NCI-H510A treated with DMSO at 0.1 percent for 48 hours (cell line): ENCODE data around the gene IMPA2.
A peak's percentile ranks its signal among the peaks of the same experiment; 100 is the strongest.
"Not testable (repeated sequence)": the region's sequence is repeated elsewhere in the genome, so short reads cannot be mapped to it uniquely, and the experiment has no call there.

Experiments
- DNase-seq: peaks from one replicate; lab custom pipeline; 2025; lab: John Stamatoyannopoulos, UW

Gene IMPA2

DNA sequence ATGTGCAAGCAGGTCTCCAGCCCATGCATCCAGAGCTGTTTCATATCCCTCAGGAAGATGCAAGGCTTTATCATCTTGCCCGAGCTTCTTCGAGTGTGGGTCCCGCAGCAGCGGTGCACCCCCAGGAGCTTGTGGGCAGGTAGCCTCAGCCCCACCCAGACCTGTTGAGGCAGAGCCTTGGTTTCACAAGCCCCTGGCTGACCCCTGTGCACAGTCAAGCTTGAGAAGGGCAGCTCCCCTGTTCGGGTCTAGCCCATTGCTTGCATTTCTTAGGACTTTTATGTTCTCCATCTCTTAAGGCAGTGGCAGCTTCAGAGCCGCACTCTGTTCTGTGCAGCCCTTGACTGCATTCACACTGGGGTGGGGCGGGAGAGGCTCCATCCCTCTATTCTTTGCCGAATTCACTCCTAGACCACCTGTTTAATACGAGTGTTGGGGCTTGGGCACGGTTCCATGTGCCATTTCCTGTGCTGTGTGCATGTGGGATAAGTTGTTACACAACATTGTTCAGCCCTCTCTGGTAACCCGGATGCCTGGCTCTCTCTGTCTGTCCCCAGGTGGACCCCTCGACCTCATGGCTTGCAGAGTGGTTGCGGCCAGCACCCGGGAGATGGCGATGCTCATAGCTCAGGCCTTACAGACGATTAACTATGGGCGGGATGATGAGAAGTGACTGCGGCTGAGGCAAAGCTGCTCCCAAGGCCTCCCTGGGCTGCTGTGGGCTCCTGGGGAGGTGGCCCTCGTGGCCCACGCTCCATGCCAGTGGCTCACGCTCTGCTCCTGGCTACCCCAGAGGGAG lies 48.7 kb downstream of the IMPA2 start:
- DNase-seq, result no peak

DNA sequence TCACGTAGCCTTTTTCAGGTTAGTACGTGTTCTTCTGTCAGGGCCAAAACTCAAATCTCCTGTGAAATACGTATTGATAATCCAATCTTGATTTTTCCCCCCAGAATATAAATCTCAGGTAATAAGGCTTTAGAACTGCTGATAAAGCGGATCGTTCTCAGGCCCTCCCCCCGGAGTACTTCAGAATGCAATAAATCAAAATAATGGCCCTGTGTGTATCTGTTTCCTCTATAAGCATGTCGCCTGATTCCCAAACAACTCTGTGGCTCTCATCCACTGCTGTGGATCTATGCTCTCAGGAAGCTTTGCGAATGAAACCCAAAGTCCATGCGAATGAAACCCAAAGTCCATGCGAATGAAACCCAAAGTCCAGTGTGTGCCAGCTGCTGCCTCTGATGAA lies 49.4 kb downstream of the IMPA2 start:
- no peak for DNase-seq

DNA sequence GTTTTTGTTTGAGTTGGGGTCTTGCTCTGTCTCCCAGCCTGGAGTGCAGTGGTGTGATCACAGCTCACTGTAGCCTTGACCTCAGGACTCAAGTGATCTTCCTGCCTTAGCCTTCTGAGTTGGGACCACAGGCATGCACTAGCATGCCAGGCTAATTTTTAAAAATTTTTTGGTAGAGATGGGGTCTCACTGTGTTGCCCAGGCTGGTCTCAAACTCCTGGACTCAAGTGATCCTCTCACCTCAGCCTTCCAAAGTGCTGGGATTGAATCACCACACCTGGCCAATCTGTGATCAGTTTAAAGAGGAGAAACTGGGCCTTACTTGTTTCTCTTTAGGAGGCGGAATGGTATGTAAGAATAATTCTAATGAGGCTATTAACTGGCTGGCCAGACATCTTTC lies 49.9 kb downstream of the IMPA2 start:
- no peak for DNase-seq

DNA sequence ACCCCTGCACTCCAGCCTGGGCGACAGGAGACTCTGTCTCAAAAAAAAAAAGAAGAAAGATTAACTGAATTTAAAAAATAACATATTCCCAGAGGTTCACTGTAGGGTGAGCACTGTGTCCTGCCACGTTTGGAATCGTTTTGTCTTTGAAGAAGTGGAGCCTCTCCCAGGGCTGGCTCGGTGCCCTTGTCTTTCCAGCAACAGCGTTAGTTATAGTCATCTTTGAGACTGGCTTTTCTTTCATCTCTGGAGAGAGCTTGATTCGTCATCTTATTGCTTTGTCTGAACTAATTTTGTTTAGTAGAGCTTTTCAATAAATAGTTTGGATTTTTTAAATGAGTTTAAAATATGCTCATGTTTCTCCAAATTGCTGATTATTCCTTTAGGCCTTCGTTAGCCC lies 50.5 kb downstream of the IMPA2 start:
- DNase-seq, result no peak

DNA sequence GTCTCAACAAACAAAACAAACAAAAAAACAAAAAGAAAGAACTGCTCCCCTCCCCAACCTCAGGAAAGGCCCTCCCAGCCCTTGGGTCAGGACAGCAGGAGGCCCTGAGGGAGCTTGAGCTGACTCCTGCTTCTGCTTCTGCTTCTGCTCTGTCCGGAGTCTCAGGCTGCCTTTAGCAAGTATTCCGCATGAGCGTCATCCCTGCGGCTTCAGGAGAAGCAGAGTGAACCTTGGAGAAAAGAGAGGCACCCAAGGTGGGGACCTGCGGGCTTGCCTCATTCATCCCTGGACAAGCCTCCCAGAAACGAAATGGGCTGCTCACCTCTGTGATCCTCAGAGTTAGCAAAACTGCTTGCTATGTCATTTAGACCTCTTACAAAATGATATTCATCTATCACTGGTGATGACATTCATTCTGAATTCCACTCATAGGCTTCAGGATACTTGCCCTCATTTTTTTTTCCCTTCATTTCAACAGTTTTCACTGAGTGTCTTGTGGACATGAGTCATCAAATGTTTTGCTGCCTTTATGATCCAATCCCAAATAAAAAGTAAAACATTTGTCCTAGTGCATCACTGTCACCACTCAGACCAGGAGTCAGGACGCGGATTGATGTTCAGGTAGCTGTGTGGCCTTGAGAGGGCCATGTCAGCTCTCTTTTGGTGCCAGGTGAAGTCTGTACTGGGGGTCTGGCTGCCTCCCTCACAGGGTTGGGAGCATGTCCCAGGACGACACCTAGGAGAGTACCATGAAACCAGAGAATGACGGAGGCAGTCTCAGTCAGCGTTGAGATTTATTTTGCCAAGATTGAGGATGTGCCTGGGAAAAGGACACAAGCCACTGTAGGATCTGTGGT lies 51.7 kb downstream of the IMPA2 start:
- DNase-seq, result no peak

DNA sequence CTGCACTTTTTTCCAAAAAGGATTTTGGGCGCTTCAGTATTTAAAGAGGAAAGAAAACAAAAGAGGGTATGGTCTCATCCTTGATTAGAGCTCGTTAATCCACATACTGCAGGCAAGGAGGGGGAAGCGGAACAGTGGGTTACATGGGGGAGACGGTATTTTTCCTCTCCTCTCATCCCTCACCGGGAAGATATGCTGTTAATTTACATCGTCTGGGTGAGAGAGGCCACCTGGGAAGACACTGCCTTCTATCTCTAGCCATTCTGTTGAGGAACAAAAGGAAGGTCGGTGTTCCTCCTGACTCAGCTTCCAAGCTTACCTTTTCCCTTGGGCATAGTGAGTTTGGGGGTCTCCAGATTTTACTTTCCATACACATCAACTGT lies 52.3 kb downstream of the IMPA2 start:
- DNase-seq, result no peak

DNA sequence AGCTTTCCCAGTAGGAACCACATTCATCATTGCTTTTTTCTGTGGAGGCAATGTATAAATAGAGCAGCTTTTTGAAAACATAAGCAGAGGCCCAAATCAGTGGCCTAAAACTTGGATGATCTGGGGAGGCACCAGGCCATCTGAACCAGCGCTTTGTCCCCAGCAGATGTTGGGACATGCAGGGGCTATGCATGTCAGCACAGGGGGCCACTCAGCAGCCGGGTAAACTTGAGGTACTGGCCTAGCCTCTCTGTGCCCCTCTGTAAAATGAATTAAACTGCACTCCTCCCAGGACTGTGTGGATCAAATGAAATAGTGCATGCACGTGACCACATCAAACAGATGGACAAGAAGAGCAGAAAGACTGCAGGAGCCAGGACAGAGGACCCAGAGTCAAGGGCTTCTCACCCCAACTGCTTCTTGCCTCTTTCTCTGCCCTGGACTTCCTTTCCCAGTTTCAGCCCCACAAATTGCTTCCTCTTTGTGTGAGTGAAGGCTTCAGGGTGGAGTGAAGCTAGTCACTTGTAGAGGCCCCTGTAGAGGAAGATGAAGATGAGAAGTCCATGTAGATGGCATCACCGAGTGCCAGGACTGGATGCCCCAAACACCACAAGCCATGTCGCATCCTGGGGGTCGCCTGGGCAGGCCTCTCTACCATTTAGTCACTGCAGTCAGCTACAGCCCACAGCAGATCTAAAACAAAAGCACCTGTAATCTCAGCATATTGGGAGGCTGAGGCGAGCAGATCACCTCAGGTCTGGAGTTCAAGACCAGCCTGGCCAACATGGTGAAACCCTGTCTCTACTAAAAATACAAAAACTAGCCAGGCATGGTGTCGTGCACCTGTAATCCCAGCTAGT lies 53.2 kb downstream of the IMPA2 start:
- no peak for DNase-seq

DNA sequence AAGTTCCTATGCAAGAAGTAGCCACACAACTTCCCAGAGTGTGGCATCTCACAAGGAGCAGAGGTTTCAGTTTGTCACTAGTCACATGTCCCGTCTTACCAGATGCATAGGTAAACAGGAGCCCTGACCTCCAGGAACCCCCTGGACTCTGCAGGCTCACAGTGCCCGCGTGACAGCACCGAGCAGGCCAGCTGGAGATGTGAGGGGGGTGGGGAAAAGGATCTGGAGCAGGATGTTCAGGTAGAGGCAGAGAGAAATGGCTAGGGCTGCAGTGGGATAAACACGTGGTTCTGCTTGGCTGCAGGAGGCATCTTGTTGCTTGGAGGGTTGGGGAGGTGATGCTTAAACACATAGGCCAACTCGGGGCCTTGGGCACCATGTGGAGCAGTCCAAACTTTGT lies 54.2 kb downstream of the IMPA2 start:
- no peak for DNase-seq

DNA sequence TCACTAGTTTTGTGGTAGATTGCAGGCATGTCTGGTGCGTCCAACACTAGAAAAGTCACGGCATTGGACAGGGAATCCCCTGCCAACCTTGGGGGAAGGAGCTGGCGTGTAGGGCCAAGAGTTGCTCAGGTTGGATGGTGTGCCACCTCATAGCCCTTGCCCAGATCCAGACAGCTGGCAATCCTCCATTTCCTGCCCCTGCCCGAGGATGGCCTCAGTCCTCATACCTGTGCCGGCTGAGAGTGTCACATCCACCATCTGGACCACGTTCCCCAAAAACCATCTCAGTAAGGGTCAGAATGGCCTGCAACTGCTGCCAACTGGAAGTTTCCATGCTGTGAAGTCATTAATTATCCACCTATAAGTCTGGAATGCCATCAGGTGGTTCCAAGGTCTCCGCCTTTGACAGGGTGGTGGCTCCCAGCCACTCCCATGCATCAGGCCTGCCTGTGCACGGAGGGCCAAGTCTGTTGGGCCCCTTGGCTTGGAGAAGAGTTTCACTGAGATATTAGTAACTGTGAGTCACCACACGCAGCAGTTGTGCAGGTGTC lies 55.0 kb downstream of the IMPA2 start:
- DNase-seq, result no peak

DNA sequence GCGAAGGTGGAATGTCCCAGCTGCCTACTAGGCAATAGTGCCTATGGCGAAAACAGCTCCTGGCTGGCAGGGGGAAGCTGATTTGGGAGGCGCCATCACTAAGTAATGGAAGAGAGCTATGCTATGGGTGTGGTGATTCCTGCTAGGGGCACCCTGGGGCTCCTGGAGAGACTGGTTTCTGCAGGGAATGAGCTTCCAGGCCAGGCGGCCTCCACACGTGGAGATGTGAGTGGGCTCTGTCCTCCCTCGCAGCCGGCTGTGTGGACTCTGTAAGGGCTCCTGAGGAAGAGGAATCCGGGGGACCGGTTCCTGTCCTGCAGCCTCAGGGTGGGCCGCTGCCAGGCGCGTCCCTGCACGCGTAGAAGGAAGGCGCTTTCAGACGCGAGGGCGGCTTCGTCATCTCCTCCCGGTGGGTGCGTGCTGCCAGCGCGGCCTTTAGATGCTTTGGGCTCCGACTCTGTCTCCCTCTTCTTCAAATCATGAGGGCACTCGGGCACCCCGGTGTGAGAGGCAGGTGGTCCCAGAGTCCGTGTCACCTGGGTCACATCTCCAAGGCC lies 56.9 kb downstream of the IMPA2 start:
- no peak for DNase-seq

DNA sequence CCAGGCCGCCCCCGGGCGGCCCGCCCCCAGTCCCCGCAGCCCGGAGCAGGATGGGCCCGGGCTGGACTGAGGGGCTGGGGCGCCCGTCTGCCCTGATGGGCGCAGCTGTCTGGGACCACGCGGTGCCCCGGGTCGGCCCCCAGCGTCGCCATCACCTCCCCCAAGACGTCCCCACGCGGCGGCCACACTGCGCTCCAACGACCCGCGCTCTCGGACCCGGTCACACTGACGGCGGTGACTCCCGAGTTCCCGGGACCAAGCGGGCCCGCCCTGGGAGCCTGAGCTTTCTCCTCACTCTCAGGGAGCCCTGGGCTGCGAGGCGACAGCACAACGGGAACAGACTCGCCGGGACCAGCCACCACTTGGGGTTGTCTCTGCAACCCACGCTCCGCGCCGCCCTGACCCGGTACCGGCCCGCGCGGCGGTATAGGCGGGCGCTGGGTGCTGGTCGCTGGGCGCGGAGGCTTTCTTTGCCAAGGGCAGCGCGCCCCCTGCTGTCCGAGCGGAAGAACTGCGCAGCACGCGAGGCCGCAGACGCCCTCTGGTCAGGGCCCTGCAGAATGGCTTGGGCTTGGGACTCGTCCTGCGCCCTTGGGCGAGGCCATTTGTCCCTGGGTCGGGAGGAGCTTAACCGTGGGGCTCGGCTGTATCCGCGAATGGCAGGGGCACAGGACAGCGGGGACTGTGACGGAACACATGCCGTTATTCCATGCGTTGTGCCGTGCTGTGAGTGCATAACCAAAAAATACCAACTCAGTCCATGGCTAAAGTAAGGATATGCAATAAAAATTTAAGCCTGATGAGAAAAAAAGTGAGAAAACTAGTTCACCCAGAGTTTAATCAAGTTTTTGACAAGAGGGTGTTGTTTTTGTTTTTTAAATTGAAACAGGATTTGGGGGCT lies 57.6 kb downstream of the IMPA2 start:
- peak; percentile 74 for DNase-seq

DNA sequence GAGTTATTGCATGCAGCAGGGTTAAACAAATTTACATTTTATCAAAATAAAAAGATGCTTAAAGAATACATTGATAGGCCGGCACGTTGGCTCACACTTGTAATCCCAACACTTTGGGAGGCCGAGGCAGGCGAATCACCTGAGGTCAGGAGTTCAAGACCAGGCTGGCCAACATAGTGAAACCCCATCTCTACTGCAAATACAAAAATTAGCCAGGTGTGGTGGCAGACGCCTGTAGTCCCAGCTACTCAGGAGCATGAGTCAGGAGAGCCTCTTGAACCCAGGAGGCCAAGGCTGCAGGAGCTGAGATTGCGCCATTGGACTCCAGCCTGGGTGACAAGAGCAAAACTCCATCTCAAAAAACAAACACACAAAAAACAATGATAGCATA lies 58.2 kb downstream of the IMPA2 start:
- not testable (repeated sequence) for DNase-seq

DNA sequence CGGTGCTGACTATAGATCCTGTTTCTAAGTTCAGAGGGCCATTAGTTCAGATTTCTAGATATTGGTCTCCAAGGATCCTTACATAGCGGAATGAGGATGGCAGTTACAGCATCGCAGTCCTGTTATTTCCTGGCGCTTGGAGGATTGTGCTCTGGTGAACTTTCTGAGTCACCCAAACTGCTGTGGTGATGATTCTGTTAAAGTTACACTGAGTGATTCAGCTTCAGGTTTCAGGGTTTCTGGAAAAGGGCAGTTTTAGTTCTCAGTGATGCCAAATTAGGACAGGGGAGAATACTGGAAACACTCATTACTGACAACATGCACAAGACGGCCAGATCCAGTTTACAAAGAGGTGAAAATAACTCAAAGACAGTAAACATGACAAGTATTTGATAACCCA lies 60.3 kb downstream of the IMPA2 start:
- DNase-seq, result no peak

DNA sequence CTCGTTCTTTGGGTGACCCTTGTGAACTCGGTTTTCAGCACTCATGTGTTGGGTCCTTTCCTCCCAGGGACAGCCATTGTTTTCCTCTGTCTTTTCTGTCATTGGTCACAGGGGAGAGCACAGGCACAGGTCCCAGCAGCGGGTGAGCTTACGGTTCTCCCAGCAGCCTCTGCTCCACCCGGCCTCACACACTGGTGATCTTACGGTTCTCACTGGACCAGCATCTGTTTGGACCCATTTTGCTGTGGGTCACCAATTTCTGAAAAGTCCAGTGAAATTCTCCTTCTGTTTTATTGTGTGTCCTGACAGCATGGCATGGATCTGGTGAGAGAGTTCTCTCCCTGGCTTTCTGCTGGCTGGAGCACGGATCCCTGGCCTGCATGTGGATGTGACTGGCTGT lies 62.5 kb downstream of the IMPA2 start:
- no peak for DNase-seq

DNA sequence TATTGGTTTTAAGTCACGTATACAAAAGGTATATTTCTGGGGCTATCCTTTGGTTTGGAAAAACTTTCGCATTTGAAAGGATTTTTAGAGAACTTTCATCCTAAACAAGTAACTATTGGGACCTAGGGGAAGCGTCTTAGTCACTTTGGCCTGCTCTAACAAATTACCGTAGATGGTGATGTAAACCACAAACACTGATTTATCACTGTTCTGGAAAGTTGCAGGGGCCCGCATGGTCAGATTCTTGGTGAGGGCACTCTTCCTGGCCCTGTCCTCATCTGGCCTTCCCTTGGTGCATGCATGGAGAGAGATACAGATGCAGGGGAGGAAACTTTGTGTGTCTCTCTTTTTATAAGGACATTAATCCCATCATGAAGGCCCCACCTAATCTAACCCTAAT lies 63.3 kb downstream of the IMPA2 start:
- no peak for DNase-seq

DNA sequence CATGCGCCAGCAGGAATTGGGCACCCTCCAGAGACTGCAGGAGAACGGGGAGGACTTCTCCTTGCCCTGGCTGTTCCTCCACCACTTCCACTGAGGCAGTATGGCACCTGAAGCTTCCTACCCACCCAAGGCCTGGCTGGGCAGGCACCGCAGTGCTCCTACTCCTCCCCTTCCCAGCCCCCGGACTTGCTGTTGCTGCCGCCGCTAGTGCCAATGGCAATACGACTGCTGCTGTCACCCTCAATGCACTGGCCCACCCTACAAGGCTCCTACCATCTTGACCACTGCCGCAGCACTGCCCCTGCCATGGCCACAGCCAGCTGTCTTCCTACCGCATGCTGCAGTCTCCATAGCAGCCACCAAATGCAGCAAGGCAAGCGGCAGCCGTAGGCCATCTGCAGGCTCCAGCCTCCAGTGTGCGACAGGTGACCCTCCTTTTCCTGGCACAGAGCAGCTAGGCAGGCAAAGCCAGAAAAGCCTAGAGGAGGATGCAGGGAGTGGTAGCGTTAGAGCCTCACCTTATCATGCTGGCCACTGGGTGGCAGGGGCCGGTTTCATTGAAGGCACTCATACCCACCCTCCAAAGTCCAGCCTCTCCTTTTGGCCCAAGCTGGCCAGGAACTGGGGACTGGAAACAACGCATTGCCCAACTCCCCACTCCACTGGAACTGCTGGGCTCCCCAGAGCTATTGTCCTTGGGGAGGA lies 64.9 kb downstream of the IMPA2 start:
- DNase-seq, result no peak

DNA sequence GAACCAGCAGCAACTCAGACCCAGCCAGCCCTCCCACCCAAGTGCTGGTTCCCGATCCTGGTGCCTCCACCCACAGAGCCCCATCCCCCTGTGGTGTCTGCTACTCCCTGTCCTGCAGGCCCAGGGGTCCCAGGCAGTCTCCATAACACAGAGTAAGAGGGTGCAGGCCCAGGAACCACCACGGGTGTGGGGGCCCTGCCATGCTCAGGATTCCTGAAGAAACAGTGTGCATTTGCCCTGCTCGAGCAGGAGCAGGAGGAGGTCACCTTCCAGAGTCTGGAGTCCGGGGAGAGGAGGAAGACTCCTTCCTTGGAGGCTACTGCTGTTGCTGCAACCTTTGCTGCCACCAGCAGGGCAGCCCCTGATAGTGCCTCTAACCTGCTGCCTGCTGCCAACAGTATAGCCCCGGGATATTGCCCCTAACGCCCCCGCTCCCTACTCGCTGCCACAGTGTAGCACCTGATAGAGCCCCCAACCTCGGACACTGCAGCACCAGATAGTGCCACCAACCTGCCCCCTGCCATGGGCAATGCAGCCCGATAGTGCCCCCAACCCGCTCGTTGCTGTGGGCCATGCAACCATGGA lies 65.5 kb downstream of the IMPA2 start:
- DNase-seq, result no peak

DNA sequence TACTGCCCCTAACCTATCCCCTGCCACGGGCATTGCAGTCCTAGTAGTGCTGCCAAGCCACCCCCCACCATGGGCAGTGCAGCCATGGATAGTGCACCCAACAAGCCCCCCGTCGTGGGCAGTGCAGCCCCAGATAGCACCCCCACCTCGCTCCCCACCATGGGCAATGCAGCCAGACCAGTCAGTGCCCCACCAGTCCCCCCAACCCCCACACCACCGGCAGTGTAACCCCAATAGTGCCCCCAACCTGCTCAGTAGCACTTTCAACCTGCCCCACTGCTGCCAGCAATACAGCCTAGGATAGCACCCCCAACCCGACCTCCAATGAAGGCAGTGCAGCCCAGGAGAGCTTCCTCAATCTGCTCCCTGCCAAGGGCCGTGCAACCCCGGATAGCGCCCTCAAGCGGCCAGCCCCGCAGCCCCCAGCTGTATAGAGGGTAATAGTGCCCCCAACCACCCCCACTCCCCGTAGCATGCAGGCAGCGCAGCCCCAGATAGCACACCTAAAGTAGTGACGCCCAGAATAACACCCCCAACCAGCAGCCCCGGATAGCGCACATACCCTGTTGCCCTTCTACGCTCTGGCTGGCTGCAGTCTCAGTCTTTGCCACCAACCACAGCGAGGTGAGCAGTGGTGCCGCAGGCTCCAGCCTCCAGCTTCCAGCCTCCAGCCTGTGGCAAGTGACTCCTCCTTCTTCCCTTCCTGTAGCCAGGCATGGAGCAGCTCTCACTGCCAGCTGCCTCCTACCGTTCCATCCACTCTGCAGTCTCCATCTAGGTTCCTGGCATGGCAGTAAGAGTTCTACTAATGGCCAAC lies 66.9 kb downstream of the IMPA2 start:
- no peak for DNase-seq

DNA sequence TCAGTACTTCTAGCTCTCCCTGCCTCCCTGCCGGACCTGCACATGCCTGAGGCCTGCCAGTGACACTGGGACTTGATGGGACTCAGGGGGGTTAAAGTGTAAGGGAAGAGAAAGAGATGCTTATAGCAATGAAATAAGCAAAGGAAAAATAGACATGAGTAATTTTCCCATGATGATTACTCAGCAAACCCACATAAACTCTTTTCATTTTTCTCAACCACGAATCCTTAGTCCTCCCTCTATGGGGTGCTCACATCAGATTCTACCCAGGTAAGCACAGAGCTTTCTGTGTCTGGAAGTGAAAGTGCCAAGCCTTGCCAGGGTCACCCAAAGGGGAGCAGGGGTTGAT lies 67.5 kb downstream of the IMPA2 start:
- no peak for DNase-seq
